Activated CD8-positive, alpha-beta memory T cell treated with anti-CD3 and anti-CD28 coated beads, Interleukin-2, amount 50 U/mL, for 24 hours (primary cell): ENCODE measurements around the gene PPM1M.

Source experiments
- DNase-seq: peaks from one replicate; pipeline ENCODE4 v3.0.0-alpha.2; 2020; ENCODE audit errors: extremely low read depth

PPM1M gene

DNA sequence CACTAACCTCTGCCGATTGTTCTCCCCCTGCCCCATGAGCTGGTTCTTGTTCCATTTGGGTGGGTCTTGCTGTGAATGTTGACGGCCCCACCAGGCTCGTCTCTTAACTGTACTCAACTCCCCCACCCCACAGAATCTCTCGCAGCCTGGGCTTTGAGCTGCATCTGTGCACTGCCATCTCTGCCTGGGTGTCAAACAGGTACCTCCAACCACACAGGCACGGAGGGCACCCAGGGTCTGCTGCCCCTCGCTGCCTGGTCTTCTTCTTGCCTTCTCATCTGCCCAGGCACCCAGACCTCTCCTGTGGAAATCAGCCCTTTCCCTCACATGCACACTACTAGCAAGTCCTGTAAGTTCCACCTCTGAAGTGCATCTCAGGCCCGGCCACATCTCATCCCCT, 30.2 kb upstream of the PPM1M start:
- no peak for DNase-seq

DNA sequence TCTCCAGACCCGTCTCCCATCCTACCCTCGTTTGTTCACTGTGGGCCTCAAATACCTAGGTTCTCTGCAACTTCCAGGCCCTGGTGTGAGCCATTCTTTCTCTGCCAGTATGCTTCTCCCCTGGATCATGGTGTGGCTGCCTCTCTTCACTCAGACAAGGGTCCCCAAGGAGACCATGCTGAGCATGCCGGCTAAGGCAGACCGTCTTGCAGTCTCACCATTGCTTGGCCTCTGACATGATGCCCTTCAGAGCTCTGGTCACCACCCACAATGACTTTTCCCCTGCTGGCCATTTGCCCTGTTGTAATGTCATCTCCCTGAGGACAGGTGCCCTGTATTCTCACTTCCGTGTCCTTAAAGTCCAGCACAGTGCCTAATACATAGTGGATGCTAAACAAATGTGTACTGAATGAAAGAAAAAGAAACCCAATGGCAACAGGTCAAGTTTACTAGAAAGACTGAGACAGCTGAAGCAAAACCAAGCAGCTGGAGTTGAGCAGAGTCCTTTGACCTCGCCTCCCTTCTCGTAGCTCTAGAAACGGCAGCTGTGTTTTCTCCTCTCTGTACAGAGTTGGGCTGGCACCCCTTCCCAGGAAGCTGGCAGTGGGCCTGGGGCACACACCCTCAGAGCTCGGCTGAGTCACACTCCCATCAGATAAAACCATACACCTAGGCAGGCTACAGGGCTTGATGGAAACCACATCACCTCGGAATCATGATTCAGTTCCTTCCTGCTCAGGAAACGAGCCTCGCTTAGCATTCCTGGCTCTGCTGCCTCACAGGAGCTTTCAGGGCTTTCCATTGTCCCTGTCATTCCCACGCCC, 28.8 kb upstream of the PPM1M start:
- no peak for DNase-seq

DNA sequence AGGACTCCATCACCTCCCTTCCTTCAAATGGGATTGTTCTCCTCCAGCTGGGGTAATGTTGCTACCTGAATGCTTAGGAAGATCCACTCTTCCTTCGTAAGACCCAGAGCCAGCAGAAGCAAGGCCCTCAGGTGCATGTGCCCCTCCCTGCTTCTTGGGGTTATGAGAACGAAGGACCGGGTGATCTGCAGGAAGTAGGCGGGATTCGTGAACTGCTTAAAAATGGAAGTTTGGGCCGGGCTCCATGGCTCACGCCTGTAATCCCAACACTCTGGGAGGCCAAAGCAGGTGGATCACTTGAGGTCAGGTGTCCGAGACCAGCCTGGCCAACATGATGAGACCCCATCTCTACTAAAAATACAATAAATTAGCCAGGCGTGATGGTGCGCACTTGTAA, 28.2 kb upstream of the PPM1M start:
- no peak for DNase-seq

DNA sequence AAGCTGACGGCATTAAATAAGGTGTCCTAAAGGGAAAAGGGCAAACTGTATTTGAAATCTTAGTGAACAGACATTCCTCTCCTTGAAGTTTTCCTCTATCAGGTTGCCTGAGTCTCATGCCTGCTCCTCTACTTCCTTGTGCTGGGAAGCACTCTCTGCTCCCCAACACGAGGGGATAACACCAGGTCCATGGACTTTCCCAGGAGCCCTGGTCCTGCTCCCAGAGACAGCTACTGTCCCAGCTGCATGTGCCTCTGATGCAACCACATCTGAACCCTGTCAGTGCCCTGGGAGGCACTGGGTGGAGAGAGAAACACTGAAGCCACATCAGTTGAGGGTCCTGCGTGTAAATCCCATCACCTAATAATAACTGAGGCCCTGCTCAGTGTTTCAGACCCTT, 27.5 kb upstream of the PPM1M start:
- no peak for DNase-seq

DNA sequence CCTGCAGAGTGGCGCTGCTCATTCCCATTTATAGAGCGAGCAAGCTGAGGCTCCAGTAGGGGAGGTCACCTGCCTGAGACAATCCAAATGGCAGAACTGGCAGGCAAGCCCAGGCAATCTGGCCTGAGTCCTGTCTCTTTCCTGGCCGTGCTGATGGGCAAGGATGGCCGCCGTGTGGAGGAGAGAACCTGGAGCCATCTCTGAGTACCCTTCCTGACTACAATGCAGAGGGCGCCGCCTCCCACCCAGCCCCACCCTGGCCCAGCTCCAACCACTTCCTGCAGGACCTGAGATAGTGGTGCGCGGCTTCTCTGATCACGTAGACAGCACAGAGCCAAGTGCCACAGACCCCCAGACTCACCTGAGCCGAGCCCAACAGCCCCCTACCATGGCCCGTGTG, 27.1 kb upstream of the PPM1M start:
- no peak for DNase-seq

DNA sequence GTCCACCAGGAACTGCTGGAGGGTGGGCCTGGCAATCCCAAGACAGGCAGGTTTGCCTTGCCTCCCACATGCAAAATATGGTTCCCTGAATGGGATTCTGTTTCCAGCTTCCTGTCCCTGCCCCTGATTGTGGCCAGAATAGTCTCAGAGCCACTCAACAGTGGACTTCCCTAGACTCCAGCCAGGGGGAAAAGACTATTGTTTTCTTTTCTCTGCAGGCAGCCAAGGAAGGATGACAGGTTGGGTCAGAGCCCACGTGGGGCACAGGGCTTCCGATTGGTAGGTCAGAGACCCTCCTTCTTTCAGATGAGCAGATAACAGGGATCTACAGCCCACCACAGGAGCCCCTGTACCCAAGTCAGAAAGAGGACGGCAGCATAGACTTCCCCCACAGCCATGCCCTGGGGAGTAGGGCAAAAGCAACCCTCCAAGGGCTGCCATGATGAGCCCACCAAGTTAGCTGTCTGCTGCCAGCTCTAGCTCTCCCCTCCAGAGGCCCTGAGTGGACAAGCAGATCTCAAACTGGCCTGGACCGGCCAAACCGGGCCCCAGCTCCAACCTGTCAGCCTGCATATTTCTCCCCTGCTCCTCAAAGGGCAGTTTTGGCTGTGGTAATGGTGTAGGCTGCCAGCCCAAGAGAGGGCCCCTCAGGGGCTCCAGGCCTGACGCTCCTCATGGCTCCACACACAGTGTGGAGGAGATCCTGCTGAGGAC, 26.5 kb upstream of the PPM1M start:
- DNase-seq: no peak

DNA sequence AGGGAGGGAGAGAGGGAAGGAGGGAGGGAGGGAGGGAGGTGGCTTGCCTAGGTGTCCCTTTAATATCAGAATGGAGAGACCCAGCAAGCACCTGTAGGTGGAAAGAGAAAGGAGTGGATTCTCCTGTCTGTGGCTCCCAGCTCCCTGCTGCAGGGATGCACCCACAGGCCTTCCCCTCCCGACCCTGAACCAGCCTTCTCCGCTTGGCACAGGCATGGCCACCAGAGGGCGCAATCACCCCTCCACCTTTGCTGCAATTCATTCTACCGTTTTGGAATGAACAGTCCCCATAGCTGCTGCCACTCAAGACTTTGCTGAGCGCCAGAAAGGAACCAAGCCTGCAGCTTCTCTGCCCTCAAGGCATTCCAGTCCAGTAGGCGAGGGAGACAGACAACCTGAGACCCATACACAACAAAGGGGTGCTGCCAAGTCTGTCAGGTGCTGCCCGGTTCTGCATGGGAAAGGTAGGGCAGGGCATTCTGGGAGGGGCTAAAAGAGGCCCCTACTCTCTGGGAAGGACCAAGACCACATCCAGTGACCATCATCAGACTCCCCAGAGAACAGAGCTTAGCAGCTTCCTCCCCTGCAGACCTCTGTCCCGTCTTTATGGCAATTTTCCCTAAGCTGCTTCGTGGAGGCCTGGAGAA, 25.1 kb upstream of the PPM1M start:
- peak; percentile 76 for DNase-seq

DNA sequence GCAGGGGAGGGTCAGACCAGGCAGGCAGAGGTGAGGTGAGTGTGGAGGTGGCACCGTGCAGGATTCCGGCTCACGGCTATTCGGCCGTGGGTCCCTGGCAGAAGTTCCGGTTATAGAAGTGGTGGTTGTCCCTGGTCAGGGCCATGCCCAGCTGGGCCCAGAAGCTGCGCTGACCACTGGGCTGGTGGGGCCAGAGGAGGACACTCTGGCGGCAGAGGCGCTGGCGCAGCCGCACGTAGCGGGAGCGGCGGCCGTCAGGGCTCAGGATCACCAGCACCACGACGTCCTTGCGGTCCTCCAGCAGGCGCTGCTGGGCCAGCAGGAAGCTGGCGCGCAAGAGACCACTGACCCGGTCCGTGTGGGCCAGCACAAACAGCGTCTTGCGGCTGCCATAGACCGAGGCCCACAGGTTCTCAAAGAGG, 24.4 kb upstream of the PPM1M start:
- no peak for DNase-seq

DNA sequence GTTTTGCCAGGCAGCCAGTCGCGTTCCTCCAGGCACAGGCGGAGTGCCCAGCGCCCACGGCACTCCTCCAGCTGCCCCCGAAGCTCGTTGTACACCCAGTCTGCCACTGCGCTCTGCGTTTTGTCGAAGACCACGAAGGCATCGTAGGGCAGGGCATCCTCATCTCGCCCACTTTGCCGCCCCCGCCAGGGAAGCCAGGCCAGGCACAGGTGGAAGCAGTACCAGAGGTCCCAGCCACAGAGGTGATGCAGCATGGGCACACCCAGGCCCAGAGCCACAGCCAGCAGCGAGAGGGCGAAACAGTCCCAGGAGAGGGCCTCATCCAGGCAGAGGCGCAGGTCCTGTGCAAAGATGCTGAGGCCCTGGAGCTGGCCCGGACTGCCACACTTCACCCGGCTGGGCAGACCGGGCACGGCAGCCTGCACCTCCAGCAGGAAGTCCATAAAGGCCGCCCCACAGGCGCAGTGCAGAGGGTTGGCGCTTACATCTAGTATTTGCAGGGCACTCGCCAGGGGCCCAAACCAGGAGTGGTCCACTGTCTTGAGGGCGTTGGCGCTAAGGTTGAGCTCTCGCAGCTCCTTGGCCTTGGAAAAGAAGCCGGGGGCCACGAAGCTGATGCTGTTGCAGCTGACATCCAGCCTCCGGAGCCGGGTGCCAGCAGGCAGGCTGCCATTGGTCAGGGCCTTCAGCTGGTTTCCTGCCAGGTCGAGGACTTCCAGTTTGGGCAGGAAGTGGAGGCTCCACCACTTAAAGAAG, 23.8 kb upstream of the PPM1M start:
- no peak for DNase-seq

DNA sequence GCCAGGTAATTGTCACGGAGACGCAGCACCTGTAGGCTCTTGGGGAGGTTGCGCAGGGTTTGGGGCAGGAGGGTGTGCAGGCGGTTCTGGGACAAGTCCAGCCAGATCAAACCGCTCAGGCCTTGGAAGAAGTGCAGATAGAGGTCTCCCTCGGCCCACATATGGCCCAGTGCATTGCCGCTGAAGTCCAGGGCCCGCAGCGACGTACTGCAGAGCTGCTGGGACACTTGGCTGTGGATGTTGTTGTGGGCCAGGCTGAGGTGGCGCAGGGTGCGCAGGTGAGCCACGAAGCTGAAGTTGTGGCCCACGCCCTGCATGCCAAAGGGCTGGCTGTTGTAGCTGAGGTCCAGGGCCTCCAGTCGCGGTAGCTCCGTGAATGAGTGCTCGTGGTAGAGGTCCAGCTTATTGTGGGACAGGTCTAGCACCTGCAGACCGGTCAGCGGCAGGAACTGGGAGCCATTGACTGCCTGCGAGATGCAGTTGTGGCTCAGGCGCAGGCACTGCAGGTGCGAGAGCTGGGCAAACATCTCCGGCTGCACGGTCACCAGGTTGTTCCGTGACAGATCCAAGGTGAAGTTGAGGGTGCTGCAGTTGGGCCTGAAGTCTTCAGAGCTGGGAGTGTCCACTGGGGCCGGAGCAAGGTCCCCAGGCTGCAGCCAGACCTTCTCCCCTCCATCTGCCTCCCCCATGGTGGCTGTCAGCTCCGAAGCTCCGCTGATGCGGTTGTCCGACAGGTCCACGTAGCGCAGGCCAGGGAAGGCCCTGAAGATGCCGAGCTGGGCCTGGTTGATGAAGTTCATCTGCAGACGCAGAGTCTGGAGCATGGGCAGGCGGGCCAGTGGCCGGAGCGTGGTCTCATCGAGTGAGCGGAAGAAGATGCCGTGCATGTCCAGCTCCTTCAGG, 23.0 kb upstream of the PPM1M start:
- no peak for DNase-seq

DNA sequence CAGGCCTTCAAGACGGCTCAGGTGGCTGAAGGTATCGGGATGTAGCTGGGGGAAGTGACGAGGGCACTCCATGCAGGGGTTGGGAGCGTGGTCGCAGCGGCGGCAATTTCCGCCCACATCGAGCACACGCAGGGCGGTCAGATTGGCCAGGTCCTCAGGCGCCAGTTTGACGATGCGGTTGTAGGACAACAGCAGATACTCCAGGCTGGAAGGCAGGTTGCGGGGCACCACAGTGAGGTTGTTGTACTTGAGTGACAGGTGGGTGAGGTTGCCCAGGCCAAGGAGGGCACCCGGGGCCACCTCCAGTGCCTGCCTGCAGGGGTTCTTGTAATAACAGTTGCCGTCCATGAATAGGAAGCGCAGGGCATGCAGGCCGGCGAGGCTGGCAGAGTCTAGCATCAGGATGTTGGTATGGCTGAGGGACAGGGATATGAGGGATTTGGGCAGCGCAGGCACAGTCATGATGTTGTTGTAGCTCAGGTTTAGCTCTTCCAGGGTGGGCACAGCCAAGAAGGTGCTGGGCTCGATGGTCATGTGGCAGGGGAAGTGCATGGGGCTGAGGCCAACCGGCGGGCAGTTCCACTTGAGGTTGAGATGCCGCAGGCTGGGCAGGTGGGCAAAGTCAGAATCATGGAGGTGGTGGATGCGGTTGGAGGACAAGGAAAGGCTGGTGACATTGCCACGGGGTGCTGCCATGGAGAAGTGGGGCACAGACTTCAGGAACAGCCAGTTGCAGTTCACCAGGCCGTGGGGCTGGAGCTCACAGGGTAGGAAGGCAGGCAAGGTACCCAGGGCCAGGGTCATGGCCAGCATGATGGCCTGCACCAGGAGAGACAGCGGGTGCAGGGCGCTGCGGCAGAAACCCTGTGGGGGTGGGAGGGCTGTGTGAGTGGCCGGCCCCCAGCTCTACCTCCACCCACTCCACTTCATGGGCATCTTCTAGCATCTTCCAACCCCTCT, 21.8 kb upstream of the PPM1M start:
- DNase-seq: no peak

DNA sequence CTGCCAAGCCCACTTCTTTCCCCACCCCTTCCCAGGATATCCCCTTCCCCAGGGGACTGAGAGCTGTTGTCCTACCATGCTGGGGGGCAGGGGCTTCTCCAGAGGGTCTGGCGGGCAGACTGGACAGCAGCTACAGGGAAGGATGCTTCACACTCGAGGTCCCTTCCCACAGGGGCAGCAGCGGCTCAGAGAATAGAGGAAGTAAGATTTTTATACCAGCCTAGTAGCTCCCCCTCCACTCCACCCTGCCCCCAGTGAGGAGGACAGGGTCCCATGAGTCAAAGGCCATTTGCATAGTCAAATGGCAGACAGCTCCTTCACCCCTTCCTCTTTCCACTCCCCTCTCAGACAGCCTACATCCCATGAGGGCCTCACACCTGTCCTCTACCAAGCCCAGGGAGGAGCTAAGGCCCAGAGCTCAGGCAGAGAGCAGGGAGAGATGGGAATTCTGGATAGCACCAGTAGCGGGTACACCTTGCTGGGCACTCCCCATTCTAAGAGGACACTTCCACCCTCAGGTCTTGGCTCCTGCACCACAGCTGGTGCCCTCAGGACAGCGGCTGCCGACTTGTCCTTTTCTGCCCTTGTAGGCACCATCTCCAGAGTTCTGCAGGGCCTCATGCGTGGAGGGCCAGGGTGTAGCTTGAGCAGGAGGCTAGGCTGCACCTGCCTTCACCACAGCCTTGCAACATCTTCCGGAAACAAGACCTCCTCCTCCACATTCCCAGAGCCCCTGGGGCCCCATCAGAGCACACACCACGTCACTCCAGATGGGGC, 19.9 kb upstream of the PPM1M start, which contains the start of gene TLR9:
Gene TLR9 (minus strand): TSS at position 194 of the 777 bp plus-strand sequence. CDS start 116 bp downstream, at position 78.
- no peak for DNase-seq

DNA sequence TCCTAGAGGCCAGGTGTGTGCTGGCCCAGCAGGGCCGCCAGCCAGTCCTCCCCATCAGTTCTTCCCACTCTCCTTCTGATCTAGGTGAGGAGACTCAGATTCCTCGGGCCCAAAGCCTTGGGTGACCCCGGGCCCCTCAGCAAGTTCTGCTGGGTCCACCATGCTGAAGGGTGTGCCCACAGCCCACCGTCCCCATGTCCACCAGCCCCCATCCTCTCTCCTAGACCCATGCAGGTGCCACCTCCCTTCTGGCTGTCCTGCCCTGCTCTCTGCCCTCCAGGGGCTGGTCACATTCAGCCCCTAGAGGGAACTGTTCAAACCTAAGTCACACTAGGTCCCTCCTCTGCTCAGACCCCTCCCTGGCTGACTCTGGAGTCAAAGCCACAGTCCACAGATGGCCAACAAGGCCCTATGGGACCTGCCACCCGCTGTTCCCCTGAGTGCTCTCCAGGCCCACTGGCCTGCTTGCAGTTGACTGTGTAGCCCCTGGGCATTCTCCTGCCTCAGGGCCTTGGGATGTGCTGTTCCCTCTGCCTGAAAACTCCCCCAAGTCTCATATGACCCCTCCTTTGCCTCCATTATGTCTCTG, 19.2 kb upstream of the PPM1M start:
- DNase-seq: no peak

DNA sequence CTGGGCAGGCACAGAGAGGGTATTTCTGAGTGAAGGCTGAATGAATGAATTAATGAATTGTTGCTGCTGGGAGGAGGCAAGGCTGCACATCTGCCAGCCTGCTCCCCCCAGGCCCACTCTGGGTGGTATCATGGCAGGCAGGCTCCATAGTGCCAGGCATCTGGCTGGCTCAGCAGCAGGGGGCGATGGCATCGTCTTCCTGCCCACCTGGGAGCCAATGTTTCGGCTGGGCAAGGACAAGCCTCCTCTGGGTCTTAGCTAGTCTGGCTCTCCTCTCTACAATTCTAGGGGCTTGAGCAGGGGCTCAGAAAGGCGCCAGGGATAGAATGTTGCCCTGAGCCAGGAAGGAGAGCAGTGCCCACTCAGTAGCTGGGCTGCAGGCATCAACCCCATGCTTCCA, 18.4 kb upstream of the PPM1M start:
- no peak for DNase-seq

DNA sequence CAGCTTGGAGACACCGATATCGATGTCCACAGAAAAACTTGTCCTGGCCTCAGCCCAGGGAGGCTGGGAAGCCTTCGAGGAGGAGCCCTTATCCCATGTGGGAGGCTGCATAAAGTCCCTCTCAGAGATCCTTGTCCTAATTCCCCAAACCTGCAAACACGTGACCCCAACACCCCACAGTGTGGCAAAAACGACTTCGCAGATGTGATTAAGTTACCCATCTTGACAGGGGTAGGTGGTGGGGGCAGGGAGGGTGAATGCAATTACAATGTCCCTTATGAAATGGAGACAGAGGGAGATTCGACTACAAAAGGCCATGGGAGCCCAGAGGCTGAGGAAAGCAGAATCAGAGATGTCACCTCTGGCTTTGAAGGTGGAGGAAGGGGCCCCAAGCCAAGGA, 17.8 kb upstream of the PPM1M start:
- DNase-seq: no peak

DNA sequence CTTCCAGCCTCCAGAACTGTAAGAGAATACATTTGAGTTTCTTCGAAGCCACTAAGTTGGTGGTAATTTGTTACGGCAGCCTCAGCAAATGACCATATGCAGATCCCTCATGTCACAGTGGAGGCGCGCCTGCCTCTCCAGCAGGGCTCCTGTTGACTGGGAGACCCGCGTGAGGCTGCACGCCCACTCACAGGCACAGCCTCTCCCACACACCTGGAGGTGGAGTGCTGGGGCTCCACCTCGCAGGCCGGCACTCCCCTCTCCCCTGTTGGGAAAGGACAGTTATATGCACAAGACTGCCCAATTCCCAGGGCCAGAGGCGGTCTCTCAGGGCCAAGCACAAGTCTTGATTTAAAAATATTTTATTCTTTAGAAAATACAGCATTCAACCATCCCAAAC, 17.3 kb upstream of the PPM1M start:
- no peak for DNase-seq

DNA sequence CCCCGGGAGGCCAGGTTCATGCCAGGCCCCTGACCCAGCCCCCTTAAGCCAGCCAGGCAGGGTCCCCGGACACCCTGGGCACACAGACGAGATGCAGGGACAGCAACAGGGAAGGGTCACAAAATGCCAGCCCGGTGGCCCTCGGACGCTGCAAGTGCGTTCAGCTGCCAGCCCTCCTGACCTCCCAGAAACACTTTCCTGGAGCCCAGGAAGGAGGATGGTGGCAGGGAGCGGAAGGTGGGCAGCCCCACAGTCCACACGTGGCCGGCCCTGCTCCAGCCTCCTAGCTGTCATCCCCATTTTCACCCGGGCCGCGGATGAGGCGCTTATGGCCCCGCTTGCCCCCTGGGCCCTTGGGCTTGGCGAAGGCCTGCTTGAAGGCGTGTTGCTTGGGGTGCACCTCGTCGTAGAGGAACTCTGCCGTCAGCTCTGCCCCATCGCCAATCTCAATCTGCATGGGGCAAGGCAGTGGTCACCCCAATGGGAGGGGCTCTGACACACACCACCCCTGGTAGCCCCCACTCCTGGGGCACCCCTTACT, 16.7 kb upstream of the PPM1M start:
- DNase-seq: no peak

DNA sequence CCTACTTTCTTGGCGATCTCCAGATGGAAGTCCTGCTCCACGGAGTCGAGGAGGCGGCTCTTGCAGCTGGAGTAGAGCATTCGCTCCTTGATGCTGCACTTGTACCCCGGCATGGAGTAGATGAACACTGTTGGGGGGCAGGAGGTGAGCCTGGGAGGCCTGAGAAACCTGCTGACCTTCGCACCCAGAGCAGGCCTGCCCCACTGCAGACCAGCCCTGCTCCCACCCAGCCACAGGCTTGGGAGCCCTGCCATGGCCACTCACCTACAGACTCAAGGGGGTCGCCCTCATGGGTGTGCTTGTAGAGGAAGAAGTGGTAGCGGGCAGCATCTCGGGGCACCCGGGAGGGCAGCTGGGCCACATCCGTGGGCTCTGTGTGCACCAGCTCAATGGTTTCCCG, 15.9 kb upstream of the PPM1M start:
- DNase-seq: no peak
